PFSK-1 (cell line): ENCODE measurements around the gene NAALADL2.

Experiments used
- POLR2AphosphoS5 ChIP-seq: IDR thresholded peaks from 2 replicates; pipeline ENCODE4 v1.6.1; 2012; ENCODE audit warnings: low read depth, mild to moderate bottlenecking, control low read depth, low read length, moderate library complexity
- TAF1 ChIP-seq: IDR thresholded peaks from 2 replicates; pipeline ENCODE4 v1.6.1; 2012; ENCODE audit warnings: low read length, control low read depth, borderline replicate concordance; ENCODE audit not compliant: insufficient read depth

- no peak for TF ChIP-seq POLR2AphosphoS5
- no peak for TF ChIP-seq TAF1
Observed at GRCh38 chr3:175184392-175184791, 325.3 kb downstream of the NAALADL2 start.
